GM23248 (cell line): ENCODE data around the gene GALNT18. TPM values are rescaled to one million over a fixed set of nuclear protein-coding genes. Genes with fewer than 3 reads are reported as not detected.
A peak's percentile ranks its signal among the peaks of the same experiment; 100 is the strongest.

ENCODE experiments used
- DNase-seq: peaks from one replicate; pipeline ENCODE4 v3.0.0-alpha.2; 2015
- H2AFZ ChIP-seq: fragments of 200-600 bp; sonication (generic); 2 replicates; pipeline ENCODE4 v1.6.1; 2016; ENCODE audit warnings: antibody characterized with exemption
- H3F3A ChIP-seq: fragments of 200-600 bp; sonication (generic); 2 replicates; pipeline ENCODE4 v1.6.1; 2016; ENCODE audit warnings: mild to moderate bottlenecking, antibody characterized with exemption, mixed run types; ENCODE audit not compliant: insufficient read depth
- H3K27ac ChIP-seq: fragments of 200-600 bp; sonication (generic); 2 replicates; pipeline ENCODE4 v1.5.1; 2016; ENCODE audit warnings: mild to moderate bottlenecking
- H3K27me3 ChIP-seq: fragments of 200-600 bp; sonication (generic); replicated peaks from 2 replicates; pipeline ENCODE4 v1.6.1; 2016; ENCODE audit warnings: mild to moderate bottlenecking; ENCODE audit not compliant: insufficient read depth
- H3K36me3 ChIP-seq: fragments of 200-600 bp; sonication (generic); 2 replicates; pipeline ENCODE4 v1.6.1; 2016; ENCODE audit warnings: low read depth, mild to moderate bottlenecking
- H3K4me1 ChIP-seq: fragments of 200-600 bp; sonication (generic); 2 replicates; pipeline ENCODE4 v1.6.1; 2016; ENCODE audit warnings: mild to moderate bottlenecking; ENCODE audit not compliant: insufficient read depth
- H3K4me2 ChIP-seq: fragments of 200-600 bp; sonication (generic); one replicate; pipeline ENCODE4 v1.6.1; 2016; ENCODE audit warnings: mild to moderate bottlenecking; ENCODE audit not compliant: unreplicated experiment
- H3K4me3 ChIP-seq: fragments of 200-600 bp; sonication (generic); 2 replicates; pipeline ENCODE4 v1.5.1; 2016; ENCODE audit warnings: mild to moderate bottlenecking
- H3K79me2 ChIP-seq: fragments of 200-600 bp; sonication (generic); 2 replicates; pipeline ENCODE4 v1.6.1; 2016; ENCODE audit warnings: mild to moderate bottlenecking; ENCODE audit not compliant: insufficient read depth
- H3K9ac ChIP-seq: fragments of 200-600 bp; sonication (generic); 2 replicates; pipeline ENCODE4 v1.6.1; 2016; ENCODE audit warnings: mild to moderate bottlenecking
- H3K9me2 ChIP-seq: fragments of 200-600 bp; sonication (generic); 2 replicates; pipeline ENCODE4 v1.6.1; 2016; ENCODE audit warnings: mixed run types, mild to moderate bottlenecking, moderate library complexity; ENCODE audit not compliant: insufficient read depth
- H3K9me3 ChIP-seq: fragments of 200-600 bp; sonication (generic); one replicate; pipeline ENCODE4 v1.6.1; 2017; ENCODE audit warnings: low read depth
- H4K20me1 ChIP-seq: fragments of 200-600 bp; sonication (generic); 2 replicates; pipeline ENCODE4 v1.6.0; 2016; ENCODE audit not compliant: insufficient read depth
- EZH2 ChIP-seq: fragments of 200-600 bp; sonication (generic); IDR thresholded peaks from 2 replicates; pipeline ENCODE4 v1.6.1; 2018; ENCODE audit warnings: antibody characterized with exemption, mild to moderate bottlenecking; ENCODE audit not compliant: insufficient read depth, poor library complexity, severe bottlenecking
- EZH2phosphoT487 ChIP-seq: fragments of 200-600 bp; sonication (generic); IDR thresholded peaks from 2 replicates; pipeline ENCODE4 v1.6.1; 2018; ENCODE audit warnings: antibody characterized with exemption, moderate library complexity, mild to moderate bottlenecking, low read depth; ENCODE audit not compliant: insufficient read depth
- WGBS, 2 experiments: methylation state at CpG; one replicate each; pipeline ENCODE4 v1.1.6; 2015 to 2017; ENCODE audit warnings: low lambda C conversion rate in 2 of 2, low coverage in 1 of 2; ENCODE audit errors: missing lambda C conversion rate in 2 of 2; 5-methylcytosine and 5-hydroxymethylcytosine counted together
- in situ Hi-C: fragments of 300-500 bp; cut with MboI; formaldehyde crosslinking; loops from 2 replicates; pipeline ENCODE4 v1.15.0; 2020
- polyA plus RNA-seq: library from polyadenylated mRNA; unstranded; fragments of >200 nt; fragmentation: Nextera tagmentation; extraction: Ambion mirVana; gene quantifications from 2 replicates; pipeline ENCODE4 v1.2.1, GENCODE V29; 2016
- total RNA-seq: library from RNA; depleted of rRNA; stranded (reverse); fragments of >200 nt; shearing (Covaris generic); gene quantifications from 2 replicates; pipeline ENCODE4 v1.2.3, GENCODE V29; 2014

GALNT18 gene
- total and polyA plus RNA-seq, 2 experiments from 2014 or later = 4.1 to 5.6 TPM

- in situ Hi-C loops = no loop called here
- 58 to 68% methylated on average over 5 of the region's 5 CpGs for WGBS, 2 experiments
- H3K4me3 ChIP-seq = no peak overlapping the region
These were observed 967 bp upstream of the GALNT18 start for GRCh38 chr11:11622772-11623171.

GRCh38 chr11:11622340-11622706 lies 518 bp upstream of the GALNT18 start:
- no peak for TF ChIP-seq EZH2phosphoT487
- no peak for TF ChIP-seq EZH2
- WGBS, 2 experiments = 28 to 30% methylated on average over 7 to 12 of the region's 12 CpGs

More at GRCh38 chr11:11622772-11623171, 967 bp upstream of the GALNT18 start:
- no peaks in the 10 kb centered on the region; the same call in 1 of the 2 replicates for H3K27me3 ChIP-seq
- H2AFZ ChIP-seq = no peak overlapping the region
- no peak overlapping the region for H3K9ac ChIP-seq
- H3K36me3 ChIP-seq = no peaks in the 10 kb centered on the region
- H3K27ac ChIP-seq = no peak overlapping the region
- no peaks in the 10 kb centered on the region for H3K9me2 ChIP-seq
- no peak for DNase-seq
- no peaks in the 10 kb centered on the region for H3K9me3 ChIP-seq
- H3F3A ChIP-seq = no peaks in the 10 kb centered on the region
- TF ChIP-seq EZH2phosphoT487 (no peak), EZH2 (no peak)
- no peak overlapping the region for H3K4me2 ChIP-seq
- no peaks in the 10 kb centered on the region for H4K20me1 ChIP-seq
- H3K79me2 ChIP-seq = no peaks in the 10 kb centered on the region
- no peaks in the 10 kb centered on the region for H3K4me1 ChIP-seq

GRCh38 chr11:11620921-11621572 lies 758 bp downstream of the GALNT18 start:
- Histone ChIP-seq H2AFZ (peak overlapping the region; percentile 87), H3K4me3 (peak overlapping the region; percentile 81), H3K9me2 (no peaks in the 10 kb centered on the region), H3F3A (no peaks in the 10 kb centered on the region), H3K27ac (peak overlapping the region; percentile 24; the same call in 1 of the 2 replicates), H4K20me1 (no peaks in the 10 kb centered on the region), H3K9me3 (no peaks in the 10 kb centered on the region), H3K36me3 (no peaks in the 10 kb centered on the region), H3K9ac (peak overlapping the region; percentile 78), H3K79me2 (no peaks in the 10 kb centered on the region), H3K4me1 (no peaks in the 10 kb centered on the region), H3K4me2 (peak overlapping the region; percentile 83), H3K27me3 (no peaks in the 10 kb centered on the region; the same call in 1 of the 2 replicates)
- no peak for TF ChIP-seq EZH2
- WGBS, 2 experiments = 2 to 3% methylated on average over 44 to 53 of the region's 55 CpGs
- in situ Hi-C loops = no loop called here
- DNase-seq = peak; percentile 82

More at GRCh38 chr11:11622340-11622706, 518 bp upstream of the GALNT18 start:
- Histone ChIP-seq H3K9ac (no peak overlapping the region; the same call in 1 of the 2 replicates), H3K9me2 (no peaks in the 10 kb centered on the region), H3K27me3 (no peaks in the 10 kb centered on the region; the same call in 1 of the 2 replicates), H4K20me1 (no peaks in the 10 kb centered on the region), H3K4me1 (no peaks in the 10 kb centered on the region), H2AFZ (peak overlapping the region; percentile 69; the same call in 1 of the 2 replicates), H3F3A (no peaks in the 10 kb centered on the region), H3K4me2 (peak overlapping the region; percentile 69), H3K36me3 (no peaks in the 10 kb centered on the region), H3K9me3 (no peaks in the 10 kb centered on the region), H3K79me2 (no peaks in the 10 kb centered on the region), H3K4me3 (peak overlapping the region; percentile 81), H3K27ac (no peak overlapping the region)
- in situ Hi-C loops = no loop called here
- DNase-seq = no peak

GRCh38 chr11:11620173-11620920 lies 1.5 kb downstream of the GALNT18 start:
- no peaks in the 10 kb centered on the region; the same call in 1 of the 2 replicates for H3K27me3 ChIP-seq
- DNase-seq = peak; percentile 50

More at GRCh38 chr11:11620173-11620920, 1.5 kb downstream of the GALNT18 start:
- H3K79me2 ChIP-seq = no peaks in the 10 kb centered on the region
- WGBS, 2 experiments = 17 to 29% methylated on average over 33 to 47 of the region's 48 CpGs
- H3K9me2 ChIP-seq = no peaks in the 10 kb centered on the region
- H3K4me1 ChIP-seq = no peaks in the 10 kb centered on the region
- no peaks in the 10 kb centered on the region for H3K9me3 ChIP-seq
- H3F3A ChIP-seq = no peaks in the 10 kb centered on the region
- peak overlapping the region; percentile 83 for H3K4me2 ChIP-seq
- H3K4me3 ChIP-seq = peak overlapping the region; percentile 81
- H3K36me3 ChIP-seq = no peaks in the 10 kb centered on the region
- TF ChIP-seq EZH2 (no peak), EZH2phosphoT487 (no peak)
- peak overlapping the region; percentile 87 for H2AFZ ChIP-seq
- H3K27ac ChIP-seq = no peak overlapping the region
- in situ Hi-C loops = no loop called here
- H3K9ac ChIP-seq = peak overlapping the region; percentile 78
- no peaks in the 10 kb centered on the region for H4K20me1 ChIP-seq
